DOHH2 (cell line): Measurements from ENCODE around the gene CTSK.
A peak's percentile ranks its signal among the peaks of the same experiment; 100 is the strongest.

Experiments used
- H3F3A ChIP-seq: fragments of 200-600 bp; sonication (generic), shearing (Covaris generic); 2 replicates; pipeline ENCODE4 v1.6.0; 2016; ENCODE audit warnings: antibody characterized with exemption, mild to moderate bottlenecking; ENCODE audit not compliant: control insufficient read depth, insufficient read depth
- H3K27ac ChIP-seq: fragments of 200-600 bp; sonication (generic); 2 replicates; pipeline ENCODE4 v1.5.1; 2014; ENCODE audit warnings: low read depth, mild to moderate bottlenecking, low read length, moderate library complexity
- H3K27me3 ChIP-seq: fragments of 200-600 bp; sonication (generic); 2 replicates; pipeline ENCODE4 v1.6.1; 2014; ENCODE audit warnings: mild to moderate bottlenecking, low read length, mixed read lengths; ENCODE audit not compliant: control insufficient read depth
- H3K36me3 ChIP-seq: fragments of 200-600 bp; sonication (generic); 2 replicates; pipeline ENCODE4 v1.6.1; 2014; ENCODE audit warnings: mild to moderate bottlenecking, low read length, moderate library complexity, mixed read lengths; ENCODE audit not compliant: control insufficient read depth
- H3K4me1 ChIP-seq: fragments of 200-600 bp; sonication (generic); 2 replicates; pipeline ENCODE4 v1.6.1; 2014; ENCODE audit warnings: mild to moderate bottlenecking, low read length, mixed read lengths; ENCODE audit not compliant: control insufficient read depth
- H3K4me2 ChIP-seq: fragments of 200-600 bp; sonication (generic); 2 replicates; pipeline ENCODE4 v1.6.0; 2014; ENCODE audit warnings: mild to moderate bottlenecking, low read length, moderate library complexity
- H3K4me3 ChIP-seq: fragments of 200-600 bp; sonication (generic); 2 replicates; pipeline ENCODE4 v1.5.1; 2014; ENCODE audit warnings: mild to moderate bottlenecking, low read length, mixed read lengths
- H3K79me2 ChIP-seq: fragments of 200-600 bp; sonication (generic); 2 replicates; pipeline ENCODE4 v1.6.1; 2014; ENCODE audit warnings: mild to moderate bottlenecking, low read length, mixed read lengths; ENCODE audit not compliant: control insufficient read depth
- H3K9me2 ChIP-seq: fragments of 200-600 bp; sonication (generic); replicated peaks from 2 replicates; pipeline ENCODE4 v1.6.1; 2014; ENCODE audit warnings: mild to moderate bottlenecking, low read length, mixed read lengths; ENCODE audit not compliant: control insufficient read depth
- H3K9me3 ChIP-seq: fragments of 200-600 bp; sonication (generic); 2 replicates; pipeline ENCODE4 v1.6.1; 2014; ENCODE audit warnings: antibody characterized with exemption, low read length, mixed read lengths; ENCODE audit not compliant: control insufficient read depth, insufficient read depth
- H4K20me1 ChIP-seq: fragments of 200-600 bp; sonication (generic); 2 replicates; pipeline ENCODE4 v1.6.0; 2014; ENCODE audit warnings: low read depth, mild to moderate bottlenecking, antibody characterized with exemption, low read length, moderate library complexity; ENCODE audit not compliant: control insufficient read depth, insufficient read depth
- CTCF ChIP-seq: fragments of 200-600 bp; sonication (generic); IDR thresholded peaks from one replicate; pipeline ENCODE4 v1.5.1; 2014; ENCODE audit warnings: antibody characterized with exemption, mild to moderate bottlenecking, low read depth, low read length; ENCODE audit not compliant: poor library complexity, severe bottlenecking
- EZH2phosphoT487 ChIP-seq: fragments of 200-600 bp; sonication (generic); IDR thresholded peaks from 2 replicates; pipeline ENCODE4 v1.6.1; 2017; ENCODE audit warnings: borderline replicate concordance, mild to moderate bottlenecking, antibody characterized with exemption, low read length, moderate library complexity, mixed read lengths

Gene CTSK

DNA sequence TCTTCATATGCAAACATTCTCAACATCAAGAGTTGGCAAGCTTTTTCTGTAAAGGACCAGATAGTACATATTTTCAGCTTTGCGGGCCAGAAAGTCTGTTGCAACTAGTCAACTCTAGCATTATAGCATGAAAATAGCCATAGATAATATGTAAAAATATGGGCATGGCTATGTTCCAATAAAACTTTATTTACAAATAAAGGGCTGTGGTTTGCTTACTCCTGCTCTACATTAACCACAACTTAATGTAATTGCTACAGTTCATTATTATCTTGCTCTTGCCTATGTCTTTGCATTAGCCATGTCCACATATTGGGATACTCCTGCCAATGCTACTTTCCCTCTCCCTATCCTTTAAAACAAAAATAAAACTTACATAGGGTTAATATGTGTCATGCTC lies 24.5 kb upstream of the CTSK start:
- Histone ChIP-seq H3K9me3 (no peaks in the 10 kb centered on the region), H3K9me2 (no peaks in the 10 kb centered on the region), H3F3A (no peaks in the 10 kb centered on the region), H3K4me3 (no peak overlapping the region), H3K27ac (no peak overlapping the region), H4K20me1 (no peaks in the 10 kb centered on the region), H3K79me2 (no peaks in the 10 kb centered on the region), H3K27me3 (no peaks in the 10 kb centered on the region), H3K4me2 (no peak overlapping the region), H3K36me3 (peaks cover 49% of the 10 kb centered on the region), H3K4me1 (no peaks in the 10 kb centered on the region)
- TF ChIP-seq CTCF (no peak), EZH2phosphoT487 (no peak)

- Histone ChIP-seq H3K27ac (no peak overlapping the region), H3K9me2 (no peaks in the 10 kb centered on the region), H4K20me1 (no peaks in the 10 kb centered on the region), H3K27me3 (no peaks in the 10 kb centered on the region), H3K9me3 (no peaks in the 10 kb centered on the region), H3K4me3 (no peak overlapping the region), H3F3A (no peaks in the 10 kb centered on the region), H3K79me2 (no peaks in the 10 kb centered on the region), H3K4me1 (no peaks in the 10 kb centered on the region), H3K36me3 (peaks cover 46% of the 10 kb centered on the region), H3K4me2 (no peak overlapping the region)
- TF ChIP-seq CTCF (peak; percentile 27), EZH2phosphoT487 (no peak)
These were observed 21.7 kb upstream of the CTSK start for GRCh38 chr1:150829751-150830150.

- Histone ChIP-seq H3K27ac (no peak overlapping the region), H3K9me2 (no peaks in the 10 kb centered on the region), H3K36me3 (peaks cover 42% of the 10 kb centered on the region), H3K27me3 (no peaks in the 10 kb centered on the region), H3K4me2 (no peak overlapping the region), H3K79me2 (no peaks in the 10 kb centered on the region), H3K4me1 (no peaks in the 10 kb centered on the region), H3F3A (no peaks in the 10 kb centered on the region), H3K4me3 (no peak overlapping the region), H4K20me1 (no peaks in the 10 kb centered on the region), H3K9me3 (no peaks in the 10 kb centered on the region)
- TF ChIP-seq CTCF (no peak), EZH2phosphoT487 (no peak)
These were observed 18.2 kb upstream of the CTSK start for GRCh38 chr1:150826299-150826698.
